Activated CD8-positive, alpha-beta memory T cell treated with anti-CD3 and anti-CD28 coated beads, Interleukin-2, amount 50 U/mL, for 24 hours (primary cell): ENCODE results near the gene PRRT3.
"Not testable (repeated sequence)": the region's sequence is repeated elsewhere in the genome, so short reads cannot be mapped to it uniquely, and the experiment has no call there.

ENCODE experiments used
- DNase-seq: peaks from one replicate; pipeline ENCODE4 v3.0.0-alpha.2; 2020; ENCODE audit errors: extremely low read depth

PRRT3 gene

GRCh38 chr3:9898467-9899241 lies 53.6 kb downstream of the PRRT3 start:
- DNase-seq: no peak

- DNase-seq: no peak
Observed at GRCh38 chr3:9897408-9898372, 54.5 kb downstream of the PRRT3 start.

GRCh38 chr3:9896755-9897407 lies 55.3 kb downstream of the PRRT3 start:
- not testable (repeated sequence) for DNase-seq

GRCh38 chr3:9895715-9896114 lies 56.5 kb downstream of the PRRT3 start:
- DNase-seq: not testable (repeated sequence)
